ENCODE results near the gene SUV39H2. TPM values are rescaled to one million over a fixed set of nuclear protein-coding genes. Genes with fewer than 3 reads are reported as not detected.
"Not testable (repeated sequence)": the region's sequence is repeated elsewhere in the genome, so short reads cannot be mapped to it uniquely, and the experiment has no call there.

The SUV39H2 gene, protein sequence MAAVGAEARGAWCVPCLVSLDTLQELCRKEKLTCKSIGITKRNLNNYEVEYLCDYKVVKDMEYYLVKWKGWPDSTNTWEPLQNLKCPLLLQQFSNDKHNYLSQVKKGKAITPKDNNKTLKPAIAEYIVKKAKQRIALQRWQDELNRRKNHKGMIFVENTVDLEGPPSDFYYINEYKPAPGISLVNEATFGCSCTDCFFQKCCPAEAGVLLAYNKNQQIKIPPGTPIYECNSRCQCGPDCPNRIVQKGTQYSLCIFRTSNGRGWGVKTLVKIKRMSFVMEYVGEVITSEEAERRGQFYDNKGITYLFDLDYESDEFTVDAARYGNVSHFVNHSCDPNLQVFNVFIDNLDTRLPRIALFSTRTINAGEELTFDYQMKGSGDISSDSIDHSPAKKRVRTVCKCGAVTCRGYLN
- 8.8 and 10.3 TPM in 2 replicates for total RNA-seq
- 2.9 TPM for polyA plus RNA-seq (2012)

DNA sequence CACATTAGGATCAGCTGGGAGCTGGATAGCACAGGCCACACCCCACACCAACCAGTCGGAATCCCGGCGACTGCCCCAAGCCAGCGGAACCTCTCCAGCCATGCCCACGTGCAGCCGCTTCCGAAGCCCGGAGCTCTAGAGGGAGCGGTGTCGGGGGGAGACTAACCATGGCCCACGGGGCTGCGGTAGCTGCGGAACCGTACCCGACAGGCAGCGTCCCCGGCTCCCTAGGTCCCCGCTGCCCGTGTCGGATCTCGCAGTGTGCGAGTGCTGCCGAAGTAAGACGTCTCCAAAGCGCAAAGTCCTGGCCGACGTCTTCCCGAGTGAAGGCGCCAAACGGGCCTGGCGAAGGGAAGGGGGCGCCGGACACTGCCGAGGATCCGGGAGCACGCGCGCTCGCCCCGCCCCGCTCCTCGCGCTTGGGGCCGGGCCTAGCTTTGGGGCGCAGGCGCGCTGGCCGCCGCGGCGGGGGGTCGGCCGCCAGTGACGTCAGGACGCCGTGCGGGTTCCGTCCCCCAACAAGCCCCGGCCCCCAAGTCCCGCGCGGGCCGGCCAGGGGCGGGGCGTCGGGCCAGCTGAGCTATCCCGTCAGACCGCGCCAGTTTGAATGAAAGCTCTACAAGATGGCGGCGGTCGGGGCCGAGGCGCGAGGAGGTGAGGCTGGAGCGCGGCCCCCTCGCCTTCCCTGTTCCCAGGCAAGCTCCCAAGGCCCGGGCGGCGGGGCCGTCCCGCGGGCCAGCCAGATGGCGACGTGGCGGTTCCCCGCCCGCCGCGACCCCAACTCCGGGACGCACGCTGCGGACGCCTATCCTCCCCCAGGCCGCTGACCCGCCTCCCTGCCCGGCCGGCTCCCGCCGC lies at the start of gene SUV39H2:
SUV39H2 (plus strand) TSS at position 601 of the 858 bp plus-strand sequence; CDS start at position 624, 23 bp downstream.
- DNase-seq (ENCODE audit: low read depth), result peak; percentile 95

DNA sequence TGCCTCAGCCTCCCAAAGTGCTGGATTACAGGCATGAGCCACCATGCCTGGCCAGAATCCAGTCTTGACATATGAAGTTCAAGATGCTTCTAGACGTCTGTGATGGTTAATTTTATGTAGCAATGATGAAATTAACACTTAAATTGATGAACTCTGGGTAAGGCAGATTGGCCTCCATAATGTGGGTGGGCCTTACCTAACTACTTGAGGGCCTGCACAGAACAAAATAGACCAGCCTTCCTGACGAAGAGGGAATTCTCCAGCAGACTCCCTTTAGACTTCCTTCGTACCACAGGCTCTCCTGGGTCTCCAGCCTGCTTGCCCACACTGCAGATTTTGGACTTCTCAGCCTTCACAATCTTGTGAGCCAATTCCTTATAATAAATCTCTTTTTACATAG lies 45.6 kb upstream of the SUV39H2 start:
- no peak for DNase-seq (ENCODE audit: low read depth)

DNA sequence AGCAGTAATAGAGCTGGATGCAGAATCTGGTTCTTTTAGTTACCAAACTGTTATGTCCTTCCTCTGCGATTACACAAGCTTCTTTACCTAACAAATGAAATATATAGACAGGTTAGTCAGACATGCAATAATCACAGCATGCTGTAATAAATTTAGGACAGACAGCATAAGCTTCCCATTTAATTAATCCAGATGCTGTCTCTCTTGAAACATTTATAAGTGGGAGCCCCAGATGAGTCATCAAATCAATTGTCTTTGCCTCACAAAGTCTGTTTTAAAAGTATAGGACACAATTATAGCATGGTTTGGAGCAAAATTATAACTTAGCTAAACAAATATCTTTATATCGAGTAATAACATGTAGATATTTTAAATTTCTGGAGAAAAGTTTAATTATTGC lies 42.5 kb upstream of the SUV39H2 start:
- no peak for DNase-seq (ENCODE audit: low read depth)

DNA sequence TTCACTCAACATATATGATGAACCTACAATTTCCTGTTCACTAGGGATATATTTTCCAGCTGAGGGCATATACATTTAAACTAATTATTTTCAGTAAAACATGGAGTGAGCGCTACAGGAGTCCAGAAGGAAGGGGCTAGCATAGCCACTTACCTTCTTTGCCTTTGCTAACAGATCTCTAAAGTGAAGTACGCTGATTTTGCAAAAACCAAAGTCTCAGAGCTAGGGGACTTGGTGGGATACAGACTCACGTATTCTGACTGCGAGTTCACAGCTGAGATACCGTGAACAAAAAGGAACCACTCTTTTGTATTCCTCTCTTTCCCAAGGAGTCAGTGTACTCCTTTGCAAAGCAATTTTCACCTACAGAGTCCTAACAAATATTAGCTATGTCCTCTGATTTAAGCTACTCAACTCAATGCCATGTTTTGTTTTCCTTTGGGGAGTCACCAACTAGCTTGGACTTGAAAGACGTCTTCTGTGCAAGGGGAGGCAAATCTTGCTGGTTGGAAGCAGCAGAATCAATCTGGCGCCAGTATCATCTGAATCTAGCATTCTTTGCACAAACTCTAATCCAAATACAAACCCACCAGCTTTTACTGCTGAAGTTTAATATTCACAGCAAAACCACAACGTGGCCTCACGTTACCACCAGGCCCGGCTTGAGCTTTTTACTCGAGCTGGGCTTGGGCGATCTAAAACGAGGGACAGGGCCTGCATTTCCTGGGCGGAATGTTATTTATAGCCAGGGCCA lies 41.5 kb upstream of the SUV39H2 start:
- DNase-seq (ENCODE audit: low read depth), result peak; percentile 94

DNA sequence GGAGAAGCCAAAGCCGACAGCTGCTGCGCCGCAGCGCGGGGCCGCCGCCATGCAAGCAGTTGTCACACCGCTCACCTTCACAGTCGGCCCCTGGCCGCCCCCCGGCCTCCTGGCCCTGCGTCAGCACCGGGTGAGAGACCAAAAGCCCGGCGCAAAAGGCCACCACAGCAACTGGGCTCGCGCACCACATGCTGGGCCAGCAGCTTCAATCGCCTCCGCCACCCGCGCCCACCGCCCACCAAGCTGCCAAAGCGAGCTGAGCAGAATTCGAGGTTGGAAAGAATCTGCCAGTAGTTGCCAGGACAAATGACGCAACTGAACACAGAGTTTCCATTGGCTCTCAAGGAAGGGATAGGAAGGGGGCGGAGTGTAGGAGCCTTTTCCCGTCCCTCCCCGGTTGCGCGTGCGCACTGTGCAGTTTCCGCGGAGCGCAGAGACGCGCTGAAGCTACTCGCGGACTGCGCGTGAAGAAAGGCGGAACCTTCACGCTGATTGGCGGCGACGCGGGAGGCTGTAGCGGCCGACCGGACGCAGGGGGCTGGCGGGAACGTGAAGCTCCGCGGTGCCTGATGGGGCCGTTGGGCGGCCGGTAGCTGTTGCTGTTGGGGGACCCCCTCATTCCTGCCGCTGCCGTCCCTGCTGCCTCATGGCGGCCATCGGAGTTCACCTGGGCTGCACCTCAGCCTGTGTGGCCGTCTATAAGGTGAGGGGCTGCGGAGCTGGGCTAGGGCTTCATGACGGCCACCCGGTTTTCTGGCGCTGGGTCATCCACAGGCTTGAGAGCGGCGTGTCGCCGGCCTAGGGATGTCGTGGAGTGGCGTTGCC lies 40.7 kb upstream of the SUV39H2 start, which contains the start of the genes CDNF, HSPA14 and MSANTD7:
CDNF (minus strand) TSS at position 281 of the 825 bp plus-strand sequence; CDS start at position 190, 91 bp downstream.
HSPA14 (plus strand) TSS at position 550 of the 825 bp plus-strand sequence; CDS start at position 647, 97 bp downstream.
MSANTD7 (plus strand) TSS at position 550 of the 825 bp plus-strand sequence. CDS start 3,979 bp downstream, outside the sequence.
- DNase-seq (ENCODE audit: low read depth), result peak; percentile 100

DNA sequence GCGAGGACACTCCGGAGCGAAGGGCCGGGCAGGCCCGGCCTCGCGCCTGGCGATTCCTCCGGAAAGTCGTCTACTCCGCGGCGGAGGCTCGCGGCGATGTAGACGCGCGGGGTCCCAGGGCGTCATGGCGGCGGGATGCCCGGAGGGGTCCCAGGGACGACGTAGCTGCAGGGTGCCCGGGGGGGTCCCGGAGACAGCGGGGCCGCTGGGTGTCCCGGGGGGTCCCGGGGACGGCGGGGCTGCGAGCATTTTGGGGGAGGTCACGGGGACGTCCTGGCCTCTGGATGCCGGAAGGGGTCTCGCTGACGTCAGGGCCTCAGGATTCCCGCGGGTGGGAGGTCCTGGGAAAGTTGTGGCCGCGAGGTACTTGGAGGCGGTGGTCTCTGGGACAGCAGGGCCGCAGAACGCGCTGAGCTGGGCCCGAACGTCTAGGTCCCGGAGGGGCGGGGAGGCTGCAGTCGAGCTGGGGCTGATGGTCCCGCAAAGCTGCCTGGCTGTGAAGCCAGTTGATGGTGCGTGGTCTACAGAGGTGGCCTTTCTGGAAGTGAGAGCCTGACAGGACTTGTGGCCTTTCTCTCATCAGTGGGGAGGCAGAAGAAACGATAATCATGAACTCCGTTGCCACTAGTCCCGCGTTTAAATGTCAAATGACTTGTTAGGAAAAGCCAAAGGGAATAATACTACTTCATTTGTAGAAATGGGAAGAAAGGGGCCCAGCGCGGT lies 39.9 kb upstream of the SUV39H2 start:
- peak; percentile 27 for DNase-seq (ENCODE audit: low read depth)

DNA sequence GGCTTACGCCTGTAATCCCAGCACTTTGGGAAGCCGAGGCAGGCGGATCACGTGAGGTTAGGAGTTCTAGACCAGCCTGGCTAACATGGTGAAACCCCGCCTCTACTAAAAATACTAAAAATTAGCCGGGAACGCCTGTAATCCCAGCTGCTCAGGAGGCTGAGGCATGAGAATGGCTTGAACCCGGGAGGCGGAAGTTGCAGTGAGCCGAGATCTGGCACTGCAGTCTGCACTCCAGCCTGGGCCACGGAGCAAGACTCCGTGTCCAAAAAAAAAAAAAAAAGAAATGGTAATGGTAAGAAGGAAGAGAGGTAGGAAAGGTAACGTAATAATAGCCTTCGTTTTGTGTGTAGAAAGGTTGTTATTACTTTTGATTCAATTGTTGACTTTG lies 39.4 kb upstream of the SUV39H2 start:
- DNase-seq (ENCODE audit: low read depth), result peak; percentile 27

DNA sequence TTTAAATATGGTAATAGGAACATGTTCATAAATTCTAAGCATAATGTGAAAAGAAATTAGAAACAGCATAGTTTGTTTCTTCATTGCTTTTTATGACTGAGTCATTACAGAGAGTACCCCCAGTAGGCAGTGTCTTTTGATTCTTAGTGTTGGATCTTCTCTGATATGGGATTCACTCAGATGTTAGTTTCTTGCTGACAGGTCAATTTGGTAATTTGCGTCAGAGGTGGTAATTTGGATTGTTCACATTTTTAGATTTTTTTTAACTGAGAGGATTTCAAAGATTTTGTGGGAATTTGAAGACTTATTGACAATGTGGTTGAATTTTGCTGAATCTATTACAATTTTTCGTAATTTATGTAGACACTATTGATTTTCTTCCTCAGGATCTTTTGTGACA lies 38.5 kb upstream of the SUV39H2 start:
- no peak for DNase-seq (ENCODE audit: low read depth)

DNA sequence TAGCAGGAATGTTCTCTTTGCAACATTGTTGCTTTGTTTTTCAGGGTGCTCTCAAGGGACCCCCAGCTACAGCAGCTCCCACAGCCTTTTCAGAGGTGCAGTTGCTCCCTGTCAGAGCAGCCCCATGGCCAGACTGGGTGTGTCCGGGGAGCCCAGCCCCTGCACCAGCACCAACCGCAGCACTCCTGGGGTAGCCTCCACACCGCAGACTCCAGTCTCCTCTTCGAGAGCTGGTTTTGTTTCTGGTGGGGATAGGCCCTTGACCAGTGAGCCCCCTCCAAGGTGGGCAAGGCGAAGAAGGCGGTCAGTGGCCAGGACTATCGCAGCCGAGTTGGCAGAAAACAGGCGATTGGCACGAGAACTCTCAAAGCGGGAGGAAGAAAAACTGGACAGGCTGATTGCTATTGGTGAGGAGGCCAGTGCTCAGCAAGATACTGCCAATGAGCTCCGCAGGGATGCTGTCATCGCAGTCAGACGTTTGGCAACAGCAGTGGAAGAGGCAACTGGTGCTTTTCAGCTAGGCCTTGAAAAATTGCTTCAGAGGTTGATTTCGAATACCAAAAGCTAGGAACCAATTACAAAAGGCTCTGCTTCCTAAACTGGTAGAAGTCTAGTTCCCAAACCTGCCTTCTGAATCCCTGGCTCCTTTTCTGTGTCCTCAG lies 35.2 kb upstream of the SUV39H2 start:
- no peak for DNase-seq (ENCODE audit: low read depth)

DNA sequence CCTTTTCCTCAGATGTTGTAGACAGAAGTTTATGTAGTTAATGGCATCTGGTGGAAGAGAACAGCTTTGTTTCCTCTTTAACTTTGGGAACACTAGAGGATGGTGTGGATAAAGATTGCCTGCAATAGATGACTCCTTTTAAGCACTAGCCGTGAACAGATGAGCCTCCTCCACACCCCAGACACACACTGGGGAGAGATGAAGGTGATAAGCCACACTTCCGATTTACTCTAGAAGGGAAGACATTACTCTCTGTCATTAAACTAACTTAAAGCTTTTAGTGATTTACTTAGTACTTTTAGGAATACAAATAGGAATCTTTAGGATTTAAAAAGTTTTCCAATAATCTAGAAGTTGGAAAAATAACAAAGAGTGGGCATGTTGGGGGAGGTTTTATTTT lies 33.7 kb upstream of the SUV39H2 start:
- no peak for DNase-seq (ENCODE audit: low read depth)

DNA sequence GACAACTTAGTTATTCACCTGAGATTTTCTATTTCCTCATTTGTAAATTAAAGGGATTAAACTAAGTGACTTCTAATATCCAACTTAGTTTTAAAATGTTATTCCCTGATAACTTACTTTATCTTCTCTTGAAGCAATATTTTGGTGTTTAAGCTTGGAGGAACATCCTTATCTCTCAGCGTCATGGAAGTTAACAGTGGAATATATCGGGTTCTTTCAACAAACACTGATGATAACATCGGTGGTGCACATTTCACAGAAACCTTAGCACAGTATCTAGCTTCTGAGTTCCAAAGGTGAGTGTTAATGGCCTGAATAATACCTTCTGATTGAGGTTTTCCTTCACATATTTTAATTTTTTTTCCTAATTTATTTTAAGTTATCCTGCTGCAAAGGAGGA lies 26.4 kb upstream of the SUV39H2 start:
- DNase-seq (ENCODE audit: low read depth), result no peak

DNA sequence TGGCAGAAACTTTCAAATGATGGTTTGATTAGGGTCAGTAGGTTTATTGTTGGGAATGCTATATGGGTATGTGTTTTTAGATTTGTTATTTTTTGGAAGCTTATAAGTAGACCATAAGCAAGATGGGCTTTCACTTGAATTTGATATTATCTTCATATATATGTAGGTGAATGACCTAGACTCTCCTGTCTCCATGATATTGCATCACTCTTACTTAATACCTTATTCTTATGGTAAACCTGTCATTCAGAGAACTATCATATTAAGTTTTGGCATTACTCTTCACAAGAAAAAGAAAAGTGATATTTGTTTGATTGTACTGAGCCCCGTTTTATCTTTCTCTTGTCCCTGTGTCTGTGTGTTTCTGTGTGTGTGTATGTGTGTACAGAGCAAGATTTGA lies 23.2 kb upstream of the SUV39H2 start:
- DNase-seq (ENCODE audit: low read depth), result no peak

DNA sequence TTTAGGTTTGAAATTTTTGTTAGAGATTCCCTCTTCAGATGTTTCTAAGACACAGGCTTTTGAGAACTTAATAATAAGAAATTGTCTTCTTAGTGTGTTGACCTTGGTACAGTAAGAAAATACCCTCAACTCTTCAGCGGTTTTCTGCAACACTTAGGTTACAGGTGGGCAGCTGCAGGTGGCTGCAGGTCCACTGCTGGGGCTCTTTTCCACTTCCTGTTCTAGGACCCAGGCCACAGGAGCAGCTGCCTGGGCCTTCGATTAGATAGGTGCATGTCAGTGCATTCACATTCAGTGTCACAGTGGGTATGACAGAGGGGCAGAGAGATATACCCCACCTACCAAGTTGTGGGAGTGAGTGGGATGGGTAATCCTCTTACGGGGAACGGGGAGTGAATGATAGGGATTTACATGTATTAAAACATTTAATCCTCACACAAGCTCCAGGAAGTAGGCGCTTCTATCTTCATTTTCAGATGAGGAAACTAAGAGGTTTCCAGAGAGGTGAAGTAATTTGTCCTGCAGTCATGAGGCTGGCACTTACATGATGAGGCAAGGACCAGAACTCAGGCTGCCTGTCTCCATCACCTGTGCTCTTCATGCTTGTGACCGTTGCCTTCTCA lies 20.2 kb upstream of the SUV39H2 start:
- no peak for DNase-seq (ENCODE audit: low read depth)

DNA sequence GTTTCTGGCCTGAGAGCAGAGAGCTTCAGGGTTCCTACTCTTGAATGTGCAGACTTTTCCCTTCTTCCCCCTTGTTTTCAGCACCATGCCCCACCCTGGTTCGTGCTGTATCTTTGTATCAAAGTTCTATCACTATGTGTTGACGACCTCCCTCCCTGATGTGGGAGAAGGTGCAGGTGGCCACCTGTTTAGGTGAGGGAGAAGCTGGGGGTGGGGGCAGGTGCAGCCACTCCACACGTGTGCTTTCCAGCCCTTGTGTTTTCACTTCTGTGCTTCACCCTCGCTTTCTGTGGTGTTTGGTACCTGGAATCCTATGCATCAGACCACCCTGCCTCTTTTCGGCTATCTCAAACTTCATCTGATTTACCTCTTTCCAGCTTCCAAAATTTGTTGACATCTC lies 19.6 kb upstream of the SUV39H2 start:
- DNase-seq (ENCODE audit: low read depth), result no peak

DNA sequence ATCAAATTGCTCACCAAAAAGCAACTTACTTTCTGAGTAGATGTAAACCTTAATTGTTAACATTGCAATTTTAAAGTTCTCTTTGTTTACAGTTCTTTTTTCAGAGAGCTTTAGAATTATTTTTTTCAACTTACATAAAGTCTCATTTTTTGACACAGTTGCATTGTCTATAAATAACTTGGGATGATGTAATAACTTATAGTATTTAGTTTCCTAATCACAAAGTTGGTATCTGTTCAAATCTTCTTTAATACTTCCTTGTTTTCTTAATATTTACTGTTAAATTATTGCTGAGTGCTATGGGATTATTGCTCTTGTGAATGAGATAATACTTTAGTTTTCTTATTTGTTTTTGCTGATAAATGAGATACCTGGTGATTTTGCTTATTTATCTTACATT lies 18.9 kb upstream of the SUV39H2 start:
- DNase-seq (ENCODE audit: low read depth), result no peak

DNA sequence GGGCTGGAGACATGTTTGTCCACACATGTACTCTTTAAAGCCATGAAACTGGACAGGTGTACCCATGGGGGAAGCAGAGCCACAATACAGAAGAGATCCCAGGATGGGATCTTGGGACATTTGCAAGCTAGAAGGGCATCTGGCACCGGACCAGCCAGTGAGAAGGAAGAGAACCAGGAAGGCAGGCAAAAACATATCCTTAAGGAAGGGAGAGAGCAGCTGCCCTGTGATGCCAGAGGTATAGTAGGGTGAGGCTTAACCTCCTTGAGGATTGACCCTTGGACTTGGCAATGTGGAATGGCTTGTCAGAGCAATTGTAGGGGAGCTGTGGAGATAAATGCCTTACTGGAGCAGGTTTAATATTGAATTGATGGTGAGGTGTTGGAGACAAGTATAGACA lies 17.9 kb upstream of the SUV39H2 start:
- DNase-seq (ENCODE audit: low read depth), result no peak

DNA sequence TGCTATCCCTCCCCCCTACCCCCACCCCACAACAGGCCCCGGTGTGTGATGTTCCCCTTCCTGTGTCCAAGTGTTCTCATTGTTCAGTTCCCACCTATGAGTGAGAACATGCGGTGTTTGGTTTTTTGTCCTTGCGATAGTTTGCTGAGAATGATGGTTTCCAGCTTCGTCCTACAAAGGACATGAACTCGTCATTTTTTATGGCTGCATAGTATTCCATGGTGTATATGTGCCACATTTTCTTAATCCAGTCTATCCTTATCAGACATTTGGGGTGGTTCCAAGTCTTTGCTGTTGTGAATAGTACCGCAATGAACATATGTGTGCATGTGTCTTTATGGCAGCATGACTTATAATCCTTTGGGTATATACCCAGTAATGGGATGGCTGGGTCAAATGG lies 14.2 kb upstream of the SUV39H2 start:
- DNase-seq (ENCODE audit: low read depth), result not testable (repeated sequence)

DNA sequence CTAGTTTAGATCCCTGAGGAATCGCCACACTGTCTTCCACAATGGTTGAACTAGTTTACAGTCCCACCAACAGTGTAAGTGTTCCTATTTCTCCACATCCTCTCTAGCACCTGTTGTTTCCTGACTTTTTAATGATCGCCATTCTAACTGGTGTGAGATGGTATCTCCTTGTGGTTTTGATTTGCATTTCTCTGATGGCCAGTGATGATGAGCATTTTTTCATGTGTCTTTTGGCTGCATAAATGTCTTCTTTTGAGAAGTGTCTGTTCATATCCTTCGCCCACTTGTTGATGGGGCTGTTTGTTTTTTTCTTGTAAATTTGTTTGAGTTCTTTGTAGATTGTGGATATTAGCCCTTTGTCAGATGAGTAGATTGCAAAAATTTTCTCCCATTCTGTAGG lies 13.8 kb upstream of the SUV39H2 start:
- DNase-seq (ENCODE audit: low read depth), result not testable (repeated sequence)
